HG03196 (cell line): ENCODE results near the gene SP4.

Source experiments
- ATAC-seq: cut with Tn5 transposase; IDR thresholded peaks from one replicate; pipeline ENCODE4 v1.9.1; 2021; ENCODE audit not compliant: unreplicated experiment

The SP4 gene

DNA sequence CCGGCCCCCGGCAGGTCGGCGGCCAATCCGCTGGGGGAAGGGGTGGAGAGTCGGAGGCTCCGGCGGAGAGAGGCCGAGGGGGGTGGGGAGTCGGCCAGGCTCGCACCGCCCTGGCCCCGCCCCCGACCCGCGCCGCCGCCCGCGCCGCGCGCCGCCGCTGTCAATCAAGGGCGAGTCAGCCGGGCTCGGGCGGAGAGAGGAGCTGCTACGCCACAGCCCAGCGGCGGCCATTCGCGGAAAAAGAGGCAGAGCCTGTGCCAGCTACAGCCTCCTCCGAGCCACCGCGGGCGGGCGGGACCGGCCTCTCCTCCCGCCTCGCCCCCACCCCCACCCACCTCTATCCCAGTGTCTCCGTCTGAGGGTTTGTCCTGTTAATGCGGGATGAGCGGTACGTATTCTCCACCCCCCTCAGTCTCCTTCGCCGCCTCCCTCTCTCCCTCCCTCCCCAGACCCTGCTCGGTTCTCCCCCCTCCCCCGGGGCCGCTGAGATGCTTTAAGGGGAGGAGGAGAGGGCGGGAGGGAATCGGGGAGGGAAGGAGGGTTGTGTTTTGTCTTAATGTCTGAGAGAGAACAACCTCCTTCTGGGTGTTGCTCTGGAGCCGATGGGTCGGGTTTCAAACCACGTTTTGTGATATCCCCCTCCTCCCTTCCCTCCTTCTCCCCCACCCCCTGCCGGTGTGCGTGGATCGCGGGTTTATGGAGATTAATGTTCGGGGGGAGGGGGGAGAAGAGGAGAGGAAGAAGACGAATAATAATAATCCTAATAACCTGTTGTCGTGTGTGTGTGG lies at the start of gene SP4:
TSS of gene SP4 (plus strand) at position 213 of the 788 bp plus-strand sequence. CDS start at position 382, 169 bp downstream.
- peak; percentile 72 for ATAC-seq

DNA sequence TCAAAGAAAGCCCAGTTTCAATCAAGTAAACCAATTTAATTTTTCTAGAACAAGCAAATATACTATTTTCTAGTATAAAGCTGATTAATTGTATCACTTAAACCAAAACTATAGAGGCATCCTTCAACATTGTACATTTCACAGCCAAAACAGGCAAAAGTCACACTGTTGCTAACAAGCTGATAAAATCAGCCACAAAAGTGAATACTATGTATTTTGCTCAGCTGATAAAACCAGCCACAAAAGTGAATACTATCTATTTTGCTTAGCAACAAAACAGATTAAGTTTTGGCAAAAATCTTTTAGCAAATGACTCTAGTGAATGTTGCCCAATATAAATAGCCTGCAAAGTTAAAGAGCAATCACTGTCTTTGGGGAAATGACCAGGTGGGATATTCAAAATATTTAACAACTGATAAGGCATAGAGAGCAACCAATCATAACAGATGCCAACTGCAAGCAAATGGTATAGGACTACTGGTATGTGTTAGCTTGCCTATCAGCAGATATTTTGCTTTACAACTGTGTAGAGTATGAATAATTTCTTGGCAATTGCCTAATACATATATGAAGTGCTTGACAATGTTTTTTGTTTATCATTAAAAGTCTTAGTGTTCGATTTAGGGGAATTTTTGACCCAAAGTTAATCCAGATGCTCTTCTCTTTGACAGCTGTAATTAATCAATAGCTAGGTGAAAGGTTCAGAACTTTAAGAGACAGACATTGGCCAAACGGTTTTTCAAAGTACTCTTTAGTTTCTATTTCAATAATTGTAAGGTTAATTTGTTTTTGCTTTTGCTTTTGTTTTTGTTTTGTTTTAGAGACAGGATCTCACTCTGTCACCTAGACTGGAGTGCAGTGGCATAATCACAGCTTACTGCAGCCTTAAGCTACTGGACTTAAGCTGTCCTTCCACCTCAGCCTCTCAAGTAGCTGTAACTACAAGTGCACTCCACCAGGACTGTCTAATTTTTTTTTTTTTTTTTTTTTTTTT lies 44.4 kb upstream of the SP4 start:
- peak; percentile 83 for ATAC-seq

GRCh38 chr7:21393937-21394336 lies 33.9 kb upstream of the SP4 start:
- ATAC-seq: no peak

GRCh38 chr7:21401944-21402343 lies 25.9 kb upstream of the SP4 start:
- ATAC-seq: no peak

DNA sequence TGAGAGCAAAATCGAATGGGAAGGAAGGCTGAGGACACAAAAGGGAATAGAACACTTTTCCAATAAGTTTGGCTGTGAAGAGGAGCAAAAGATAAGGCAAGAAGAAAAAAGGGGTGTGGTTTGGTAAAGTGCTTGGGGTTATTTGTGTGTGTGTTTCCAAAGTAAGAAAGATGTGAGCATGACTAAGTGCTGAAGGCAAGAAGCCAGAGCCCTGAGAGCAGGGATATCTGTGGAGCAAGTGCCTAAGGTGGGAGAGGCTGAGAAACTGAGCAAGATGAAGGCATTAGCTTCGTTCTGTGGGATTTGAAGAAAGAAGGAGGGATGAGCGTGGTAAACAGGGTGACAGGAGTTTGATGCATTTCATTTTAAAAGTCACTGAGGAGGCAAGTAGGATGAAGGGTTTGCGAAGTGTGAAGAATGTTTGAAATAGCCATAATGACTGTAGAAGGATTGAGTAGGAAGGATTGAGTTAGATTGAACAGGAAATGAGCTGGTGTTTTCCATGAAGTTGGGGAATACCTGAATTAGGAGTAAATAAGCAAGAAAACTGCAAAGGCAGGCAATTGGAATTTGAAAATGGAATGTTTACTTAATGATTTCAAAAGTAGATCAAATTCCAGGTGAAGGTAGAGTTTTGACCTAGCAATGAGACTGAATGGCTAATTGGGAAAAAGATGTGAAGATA lies 19.9 kb upstream of the SP4 start:
- ATAC-seq: no peak

DNA sequence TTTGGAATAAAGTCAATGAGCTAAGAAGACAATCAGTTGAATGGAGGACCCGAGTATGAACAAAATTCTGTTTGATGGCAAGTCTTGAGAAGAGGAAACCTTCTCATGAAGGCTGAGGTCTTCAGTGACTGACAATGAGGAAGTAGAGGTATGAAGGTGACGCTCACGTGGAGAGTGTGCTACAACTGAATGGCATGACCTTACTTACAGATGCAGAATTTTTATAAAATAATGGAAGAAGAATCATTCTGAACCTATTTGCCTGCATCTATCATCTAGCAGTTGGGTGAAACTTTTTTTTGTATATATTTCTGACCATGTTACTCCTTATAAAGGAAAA lies 19.4 kb upstream of the SP4 start:
- no peak for ATAC-seq

DNA sequence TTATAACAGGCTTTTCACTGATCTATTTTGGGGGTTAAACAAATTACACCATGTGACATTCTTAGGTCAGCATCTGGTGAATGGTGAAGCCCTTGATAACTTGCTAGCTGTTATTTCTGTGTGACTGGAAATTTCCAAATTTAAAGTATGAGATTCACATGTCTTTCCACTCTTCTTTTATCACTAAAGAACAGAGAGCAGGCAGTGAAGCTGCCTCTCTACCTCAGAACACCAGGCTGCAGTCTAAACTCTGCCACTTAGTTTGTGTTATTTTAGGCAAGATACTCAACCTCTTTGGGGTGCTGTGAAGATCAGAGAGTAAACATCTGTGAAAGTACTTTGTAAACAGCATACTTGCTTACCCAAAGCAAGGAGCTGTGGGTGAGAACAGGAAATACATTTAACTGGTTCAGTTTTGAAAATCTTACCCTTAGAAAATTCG lies 15.5 kb upstream of the SP4 start:
- ATAC-seq: no peak

DNA sequence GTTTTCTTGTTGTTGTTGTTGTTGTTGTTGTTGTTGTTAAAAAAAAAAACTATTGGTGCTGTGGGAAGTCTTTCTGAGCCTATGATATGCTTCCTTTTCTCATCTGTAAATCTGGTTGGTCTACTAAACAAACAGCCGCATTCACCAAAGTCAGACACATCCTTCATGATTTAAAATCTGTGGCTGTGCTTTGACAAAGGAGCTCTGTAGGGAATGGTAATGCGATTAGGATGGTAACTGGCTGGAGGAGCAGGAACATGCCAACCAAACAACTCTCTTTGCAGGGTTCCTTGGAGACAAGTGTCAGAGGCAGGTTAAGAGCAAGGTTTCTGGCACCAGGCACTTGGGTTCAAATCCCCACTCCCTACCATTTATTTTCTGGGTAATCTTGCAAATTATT lies 14.9 kb upstream of the SP4 start:
- no peak for ATAC-seq

DNA sequence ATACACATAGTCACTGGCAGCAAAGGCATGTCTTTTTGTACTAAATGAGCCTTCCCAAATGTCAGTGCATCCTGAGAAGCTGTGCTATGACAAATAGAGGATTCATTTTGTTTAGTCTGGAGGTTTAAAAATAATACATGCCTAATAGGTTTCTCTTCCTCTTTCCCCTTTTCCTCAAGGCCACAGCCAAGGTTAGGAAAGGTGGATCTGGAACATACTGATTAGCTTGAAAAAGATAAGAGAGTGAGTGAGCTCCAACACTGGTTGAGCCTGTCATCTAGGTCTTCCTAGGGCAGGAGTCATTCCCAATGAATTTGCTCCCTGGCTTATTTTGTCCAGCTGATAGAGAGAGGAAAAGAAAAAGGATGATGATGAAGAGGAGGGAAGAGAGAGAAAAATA lies 14.4 kb upstream of the SP4 start:
- no peak for ATAC-seq

GRCh38 chr7:21414795-21415393 lies 13.0 kb upstream of the SP4 start:
- ATAC-seq: no peak

DNA sequence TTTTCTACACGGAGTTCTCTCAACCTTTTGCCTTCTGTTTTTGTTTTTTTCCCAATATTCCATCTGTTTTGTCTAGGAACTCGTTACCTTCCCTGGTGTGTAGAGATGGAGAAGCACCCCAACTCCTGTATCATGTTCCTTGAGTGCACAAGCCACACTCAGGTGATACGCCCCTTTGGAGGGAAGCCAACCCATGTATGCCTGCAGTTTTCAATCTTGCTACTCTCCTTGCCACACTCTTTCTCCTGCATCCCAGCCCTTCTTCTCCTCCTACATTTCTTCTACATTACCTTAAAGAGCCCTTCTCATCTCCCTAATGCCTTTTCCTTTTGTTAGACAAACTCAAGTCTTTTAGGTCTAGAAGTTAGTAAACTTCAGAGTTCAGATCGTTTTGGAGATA lies 10.2 kb upstream of the SP4 start:
- ATAC-seq: no peak

DNA sequence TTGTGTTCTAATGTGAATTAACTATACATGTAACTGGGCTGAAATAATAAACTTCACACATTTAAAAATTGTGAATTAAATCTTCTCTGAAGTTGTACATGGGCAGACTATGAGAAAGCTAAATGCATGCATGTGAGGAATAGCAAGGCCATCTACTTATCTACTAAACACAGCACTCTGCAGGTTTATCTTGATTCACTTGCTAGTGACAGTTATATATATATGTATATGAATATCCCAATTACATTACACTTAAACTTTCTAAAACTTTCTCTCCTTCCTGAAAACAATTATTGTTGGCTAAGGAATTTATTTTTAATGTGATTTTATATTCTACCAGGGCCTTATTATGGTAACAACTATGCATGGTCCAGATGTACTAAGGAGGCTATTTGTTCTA lies 5.1 kb upstream of the SP4 start:
- ATAC-seq: no peak

- ATAC-seq: no peak
Observed at GRCh38 chr7:21425290-21425689, 2.6 kb upstream of the SP4 start.

DNA sequence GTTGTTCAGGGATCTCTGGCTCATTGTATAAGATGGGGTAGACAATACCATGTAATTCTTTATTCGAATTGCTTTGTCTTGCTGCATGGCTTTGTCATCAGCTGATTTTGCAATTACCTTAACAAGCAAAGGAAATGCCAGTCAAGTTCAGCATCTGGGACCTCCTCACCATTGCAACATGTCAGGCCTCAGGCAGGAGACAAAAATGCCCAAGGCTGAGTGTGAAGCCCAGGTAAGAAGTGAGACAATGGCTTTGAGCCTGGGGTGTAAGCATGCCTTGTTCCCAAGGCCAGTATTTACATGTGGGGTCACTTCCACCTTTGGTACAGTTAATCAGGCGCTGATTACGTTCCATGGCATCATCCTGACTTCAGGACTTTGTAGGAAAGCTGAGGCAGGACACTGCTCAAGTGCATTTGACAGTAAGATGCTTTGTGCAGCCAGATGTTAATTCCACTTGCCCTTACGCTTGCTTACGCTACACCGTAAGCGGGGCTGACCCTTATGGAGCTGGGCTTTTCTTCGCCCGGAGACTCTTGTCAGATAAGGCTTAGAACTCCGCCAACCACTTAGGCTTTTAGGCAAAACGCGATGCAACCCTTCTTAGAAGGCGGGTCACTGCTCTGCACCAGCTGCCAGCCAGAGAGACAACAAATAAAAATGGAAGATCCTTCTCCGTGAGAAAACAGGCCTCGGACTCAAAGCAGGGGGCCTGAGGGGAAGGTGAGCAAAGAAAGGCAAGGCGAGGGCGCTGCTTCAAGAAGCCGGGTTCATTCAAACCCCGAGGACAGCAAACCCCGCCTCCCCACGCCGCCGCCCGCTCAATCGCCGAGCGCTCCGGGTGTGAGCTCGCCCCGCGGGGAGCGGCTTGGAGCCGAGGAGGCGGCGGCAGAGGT lies 1.3 kb upstream of the SP4 start:
- no peak for ATAC-seq

DNA sequence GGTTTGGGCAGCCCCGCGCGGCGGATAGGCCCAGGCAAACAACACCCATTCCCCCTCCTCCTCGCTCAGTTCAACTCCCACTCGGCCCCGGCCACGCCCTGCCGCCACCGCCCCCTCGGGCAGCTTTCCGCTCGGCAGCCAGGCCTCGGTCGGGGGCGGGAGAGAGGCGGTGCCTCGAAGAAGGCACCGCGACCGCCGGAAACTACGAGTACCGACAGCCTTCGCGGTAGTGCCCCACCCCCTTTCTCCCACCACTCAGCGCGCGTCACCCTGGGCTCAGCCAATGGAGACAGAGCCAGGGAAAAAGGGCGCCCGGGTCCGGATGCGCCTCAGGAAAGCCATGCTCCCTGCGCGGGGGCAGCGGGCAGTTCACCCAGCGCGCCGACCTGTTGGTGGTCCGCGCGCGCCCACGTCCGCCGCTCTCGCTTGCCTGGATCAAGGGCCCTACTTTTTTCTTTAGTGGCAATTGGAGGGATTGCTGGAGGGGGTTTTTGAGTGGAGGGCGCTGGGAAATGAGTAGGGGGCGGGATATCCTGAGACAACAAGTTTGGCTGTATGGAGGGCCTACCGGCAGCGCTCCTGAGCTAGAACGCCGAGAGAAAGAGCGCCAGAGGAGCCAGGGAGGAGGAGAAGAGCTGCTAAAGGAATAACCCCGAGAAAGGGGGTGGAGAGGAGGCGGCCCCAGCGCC lies 557 bp upstream of the SP4 start:
- peak; percentile 80 for ATAC-seq

DNA sequence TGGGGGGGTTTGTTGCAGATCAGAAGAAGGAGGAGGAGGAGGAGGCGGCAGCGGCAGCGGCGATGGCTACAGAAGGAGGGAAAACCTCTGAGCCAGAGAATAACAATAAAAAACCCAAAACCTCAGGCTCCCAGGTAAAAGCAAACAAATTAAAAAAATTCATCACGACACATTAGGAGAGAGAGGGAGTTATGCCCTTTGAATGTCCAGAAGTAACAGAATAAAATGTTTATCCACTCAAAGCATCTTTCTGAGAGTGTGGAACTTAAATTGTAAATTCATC lies 717 bp downstream of the SP4 start:
- ATAC-seq: no peak

DNA sequence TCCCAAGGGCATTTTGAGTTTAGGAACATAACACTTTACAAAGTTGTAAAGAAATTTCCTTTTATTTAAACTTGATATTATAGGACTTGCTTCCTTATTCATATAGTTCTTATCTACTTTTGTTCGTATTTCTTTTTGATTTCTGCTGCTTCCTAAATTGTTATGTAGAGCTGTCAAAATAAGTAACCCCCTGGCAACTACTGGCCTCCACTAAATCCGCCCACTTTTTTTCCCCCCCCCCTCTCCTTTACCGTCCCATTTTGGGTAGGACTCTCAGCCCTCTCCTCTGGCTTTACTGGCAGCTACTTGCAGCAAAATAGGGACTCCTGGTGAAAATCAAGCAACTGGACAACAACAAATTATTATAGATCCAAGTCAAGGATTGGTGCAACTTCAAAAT lies 1.1 kb downstream of the SP4 start:
- no peak for ATAC-seq

GRCh38 chr7:21429786-21430574 lies 2.1 kb downstream of the SP4 start:
- ATAC-seq: no peak

DNA sequence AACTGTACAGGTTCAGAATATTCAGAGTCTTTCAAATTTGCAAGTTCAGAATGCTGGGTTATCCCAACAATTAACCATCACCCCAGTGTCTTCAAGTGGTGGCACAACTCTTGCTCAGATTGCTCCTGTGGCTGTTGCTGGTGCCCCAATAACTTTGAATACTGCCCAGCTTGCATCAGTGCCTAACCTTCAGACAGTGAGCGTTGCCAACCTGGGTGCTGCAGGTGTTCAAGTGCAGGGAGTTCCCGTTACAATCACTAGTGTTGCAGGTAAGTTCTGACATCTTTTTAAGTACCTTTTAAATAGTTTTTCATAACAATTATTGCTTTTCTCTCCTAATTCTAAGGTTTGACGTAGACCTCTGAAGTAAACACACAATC lies 2.7 kb downstream of the SP4 start:
- ATAC-seq: no peak
